DMS153 treated with DMSO at 0.1 percent for 48 hours (cell line): ENCODE results near the gene HGD.

Source experiments
- DNase-seq: peaks from one replicate; lab custom pipeline; 2025; ENCODE audit not compliant: unreplicated experiment; lab: John Stamatoyannopoulos, UW

HGD gene

GRCh38 chr3:120682095-120682681 lies at the start of gene HGD:
TSS of gene HGD (minus strand) at chr3:120682239. CDS start at chr3:120682111, 128 bp downstream.
- DNase-seq: no peak

GRCh38 chr3:120730576-120731542 lies 48.8 kb upstream of the HGD start:
- DNase-seq: no peak

- DNase-seq: no peak
These were observed 44.8 kb upstream of the HGD start for GRCh38 chr3:120726791-120727190.

GRCh38 chr3:120719167-120719834 lies 37.3 kb upstream of the HGD start:
- DNase-seq: peak; percentile 2

GRCh38 chr3:120713262-120713661 lies 31.2 kb upstream of the HGD start:
- no peak for DNase-seq

GRCh38 chr3:120710369-120710768 lies 28.3 kb upstream of the HGD start:
- DNase-seq: no peak

GRCh38 chr3:120708408-120708807 lies 26.4 kb upstream of the HGD start:
- DNase-seq: no peak

- no peak for DNase-seq
These were observed 24.9 kb upstream of the HGD start for GRCh38 chr3:120706950-120707349.

- DNase-seq: no peak
These were observed 24.0 kb upstream of the HGD start for GRCh38 chr3:120705884-120706582.

- DNase-seq: no peak
These were observed 17.3 kb upstream of the HGD start for GRCh38 chr3:120699333-120699732.

GRCh38 chr3:120693439-120694171 lies 11.6 kb upstream of the HGD start:
- DNase-seq: peak; percentile 35

GRCh38 chr3:120689395-120689794 lies 7.4 kb upstream of the HGD start:
- DNase-seq: no peak

- no peak for DNase-seq
These were observed 6.1 kb upstream of the HGD start for GRCh38 chr3:120688121-120688520.

- DNase-seq: no peak
These were observed 3.4 kb upstream of the HGD start for GRCh38 chr3:120685411-120685810.

- DNase-seq: no peak
These were observed 2.9 kb upstream of the HGD start for GRCh38 chr3:120684896-120685295.

- DNase-seq: no peak
These were observed 1.7 kb upstream of the HGD start for GRCh38 chr3:120683671-120684301.

GRCh38 chr3:120683213-120683612 lies 1.2 kb upstream of the HGD start:
- DNase-seq: no peak

GRCh38 chr3:120681506-120682038 lies 467 bp downstream of the HGD start:
- DNase-seq: no peak

GRCh38 chr3:120681018-120681417 lies 1.0 kb downstream of the HGD start:
- DNase-seq: no peak
